H1 (cell line): ENCODE results near the gene LIMK2. TPM values are rescaled to one million over a fixed set of nuclear protein-coding genes. Genes with fewer than 3 reads are reported as not detected.

Source experiments
- ASH2L ChIP-seq: fragments of 200-600, 300-600 bp; sonication (generic); IDR thresholded peaks from one replicate; pipeline ENCODE4 v1.7.1; 2017; ENCODE audit warnings: low read length
- ATF3 ChIP-seq: IDR thresholded peaks from 2 replicates; pipeline ENCODE4 v1.6.1; 2011; ENCODE audit warnings: low read depth, mild to moderate bottlenecking, low read length; ENCODE audit not compliant: insufficient read depth
- CHD7 ChIP-seq: fragments of 300-600 bp; sonication (generic); IDR thresholded peaks from 2 replicates; pipeline ENCODE4 v1.7.1; 2012; ENCODE audit warnings: low read length, moderate library complexity, mild to moderate bottlenecking, inconsistent platforms; ENCODE audit not compliant: insufficient replicate concordance
- CREB1 ChIP-seq: IDR thresholded peaks from 2 replicates; pipeline ENCODE4 v1.6.1; 2012; ENCODE audit warnings: inconsistent platforms
- GTF2F1 ChIP-seq: IDR thresholded peaks from 2 replicates; pipeline ENCODE4 v1.6.1; 2012; ENCODE audit warnings: low read depth, low read length, improper control_type of control experiment, borderline replicate concordance
- POLR2A ChIP-seq, 2 experiments: IDR thresholded peaks; 1 replicate in 1 of 2; 2 replicates in 1 of 2; pipeline ENCODE4 v1.6.1; 2011; ENCODE audit warnings: low read depth in 2 of 2, low read length in 2 of 2, mild to moderate bottlenecking in 2 of 2; ENCODE audit errors: control extremely low read depth in 1 of 2
- RNF2 ChIP-seq: fragments of 200-900, 300-1000 bp; sonication (generic); IDR thresholded peaks from 2 replicates; pipeline ENCODE4 v1.7.1; 2016; ENCODE audit warnings: borderline replicate concordance, low read depth, mild to moderate bottlenecking, antibody characterized with exemption, low read length; ENCODE audit not compliant: poor library complexity, severe bottlenecking; ENCODE audit errors: missing control alignments
- SIN3A ChIP-seq, 2 experiments: IDR thresholded peaks in 1 of 2; conservative IDR thresholded peaks in 1 of 2; 2 replicates each; pipeline ENCODE4 v1.6.1; 2011 to 2012; ENCODE audit warnings: low read length in 2 of 2, improper control_type of control experiment in 1 of 2, low read depth in 1 of 2, mild to moderate bottlenecking in 1 of 2
- SP4 ChIP-seq: IDR thresholded peaks from 2 replicates; pipeline ENCODE4 v1.6.1; 2012; ENCODE audit warnings: low read length, inconsistent platforms
- TEAD4 ChIP-seq: IDR thresholded peaks from 2 replicates; pipeline ENCODE4 v1.6.1; 2012; ENCODE audit warnings: low read depth, low read length, inconsistent platforms, mixed read lengths
- YY1 ChIP-seq: IDR thresholded peaks from 2 replicates; pipeline ENCODE4 v1.6.1; 2011; ENCODE audit warnings: low read depth, mild to moderate bottlenecking, low read length
- polyA plus RNA-seq, 7 experiments: library from polyadenylated mRNA; depleted of rRNA in 3 of 7; stranded (reverse) in 5 of 7; unstranded in 2 of 7; fragments of >200 nt in 5 of 7; fragments of 200-250 nt in 2 of 7; gene quantifications; 1 replicate in 5 of 7; 2 replicates in 1 of 7; 4 replicates in 1 of 7; pipeline versions ENCODE4 v1.2.1 to v1.2.3, GENCODE V29; 2011 to 2013; ENCODE audit warnings: missing spikeins in 2 of 7, mixed read lengths in 2 of 7
- total RNA-seq: library from RNA; stranded (reverse); fragmentation: NEBNext Ultra II Directional; extraction: Animal tissue kit (Norgen Biotek cat#: 25700); gene quantifications from 2 replicates; pipeline ENCODE4 v1.2.1, GENCODE V29; 2021

Gene LIMK2
- total and polyA plus RNA-seq, 2 of the 8 experiments (the other 6 are each of a cell fraction or from before 2014, with no cell fraction given), result 13.2 to 37.6 TPM

- no peak for TF ChIP-seq CHD7
- TF ChIP-seq CREB1, result no peak
- TF ChIP-seq YY1, result no peak
- TF ChIP-seq RNF2, result no peak
- TF ChIP-seq ASH2L, result no peak
- TF ChIP-seq ATF3, result no peak
- no peak for TF ChIP-seq SP4
- no peak for TF ChIP-seq GTF2F1
- TF ChIP-seq TEAD4, result no peak
- no peak for TF ChIP-seq SIN3A (conservative IDR thresholded peaks at IDR 0.05 in 1 of 2, IDR thresholded peaks at IDR 0.05 in 1 of 2; ENCODE audit: low read depth in 1 of 2, low read length in 2 of 2)
- TF ChIP-seq POLR2A (IDR thresholded peaks at IDR 0.05; ENCODE audit: control extremely low read depth in 1 of 2, low read depth in 2 of 2, low read length in 2 of 2), result no peak
Observed at GRCh38 chr22:31178859-31179258, 33.2 kb upstream of the LIMK2 start (continued).
